RPMI7951 (cell line): ENCODE results near the gene BNIP3. TPM values are rescaled to one million over a fixed set of nuclear protein-coding genes. Genes with fewer than 3 reads are reported as not detected.
"Not testable (repeated sequence)": the region's sequence is repeated elsewhere in the genome, so short reads cannot be mapped to it uniquely, and the experiment has no call there.

Source experiments
- DNase-seq: peaks from one replicate; pipeline ENCODE4 v3.0.0-alpha.2; 2012; ENCODE audit warnings: low read depth
- total RNA-seq: library from RNA; depleted of rRNA; stranded (reverse); fragments of >200 nt; shearing (Covaris generic); gene quantifications from 2 replicates; pipeline ENCODE4 v1.2.3, GENCODE V29; 2014

Gene BNIP3
- total RNA-seq, 1 experiment from 2014 or later: 314 TPM

GRCh38 chr10:131954356-131954965 lies 27.3 kb downstream of the BNIP3 start:
- no peak for DNase-seq

DNA sequence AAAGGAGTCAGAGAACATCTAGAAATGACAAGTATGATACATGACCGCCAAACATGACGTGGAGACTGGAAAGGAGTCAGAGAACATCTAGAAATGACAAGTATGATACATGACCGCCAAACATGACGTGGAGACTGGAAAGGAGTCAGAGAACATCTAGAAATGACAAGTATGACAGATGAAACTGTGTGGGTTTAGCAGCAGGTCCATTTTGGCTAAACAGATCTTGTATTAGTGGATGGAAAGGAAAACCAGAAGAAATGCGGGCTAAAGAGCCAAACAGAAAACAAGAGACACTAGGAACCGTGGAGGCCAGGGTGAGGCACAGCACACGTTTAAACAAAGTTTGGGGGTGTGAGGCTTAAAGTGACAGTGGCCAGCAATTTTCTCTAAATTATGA lies 31.8 kb downstream of the BNIP3 start:
- DNase-seq: not testable (repeated sequence)

DNA sequence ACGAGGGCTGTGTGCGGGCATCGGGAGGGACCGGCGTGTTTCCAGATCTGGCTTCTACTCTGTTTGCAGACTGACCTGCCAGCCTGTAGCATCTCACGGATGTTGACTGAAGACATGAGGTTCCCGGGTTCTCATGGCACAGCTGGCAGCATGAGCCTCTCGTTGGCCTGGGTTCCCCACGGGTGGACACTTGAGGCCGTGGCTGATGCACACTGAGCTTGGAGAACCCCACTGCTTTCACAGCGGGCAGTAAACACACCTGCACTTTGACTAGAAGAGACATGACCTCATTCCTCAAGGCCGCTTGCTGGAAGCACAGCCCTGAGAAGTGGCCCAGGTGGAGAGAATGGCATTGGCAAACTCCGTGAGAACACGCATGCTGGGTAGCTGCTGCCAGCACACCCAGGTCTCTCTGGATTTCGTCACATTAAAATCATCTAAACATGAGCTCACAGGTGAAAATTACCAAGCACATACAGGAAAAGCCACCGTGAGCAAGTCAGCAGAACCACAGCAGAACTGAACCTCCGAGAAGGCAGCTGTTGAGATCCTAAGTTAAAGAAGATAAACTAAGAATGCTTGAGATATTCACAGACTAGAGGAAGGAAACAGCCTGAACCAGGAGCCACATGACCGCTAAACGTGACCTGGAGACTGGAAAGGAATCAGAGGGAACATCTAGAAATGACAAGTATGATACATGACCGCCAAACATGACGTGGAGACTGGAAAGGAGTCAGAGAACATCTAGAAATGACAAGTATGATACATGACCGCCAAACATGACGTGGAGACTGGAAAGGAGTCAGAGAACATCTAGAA lies 32.5 kb downstream of the BNIP3 start:
- no peak for DNase-seq

GRCh38 chr10:131948501-131948900 lies 33.2 kb downstream of the BNIP3 start:
- no peak for DNase-seq

GRCh38 chr10:131947631-131948347 lies 33.9 kb downstream of the BNIP3 start:
- DNase-seq: peak; percentile 80

DNA sequence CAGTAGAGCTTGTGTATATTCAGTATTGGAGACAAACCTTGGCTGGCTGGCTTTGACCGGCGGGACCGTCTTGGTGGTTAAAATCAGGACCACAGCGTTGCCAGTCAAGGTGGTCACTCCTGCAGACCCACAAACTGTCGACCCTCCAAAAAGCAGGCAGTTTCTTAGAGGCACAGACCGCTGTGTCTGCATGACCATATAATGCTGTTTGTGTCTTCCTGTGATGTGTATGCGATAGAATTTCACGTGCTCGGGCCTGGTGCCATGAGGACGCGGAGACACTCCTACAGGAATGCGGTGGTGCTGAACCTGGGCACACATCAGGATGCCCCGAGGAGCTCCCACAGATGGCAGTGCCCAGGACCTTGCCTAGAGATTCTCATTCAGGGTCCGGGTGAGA lies 34.8 kb downstream of the BNIP3 start:
- no peak for DNase-seq

DNA sequence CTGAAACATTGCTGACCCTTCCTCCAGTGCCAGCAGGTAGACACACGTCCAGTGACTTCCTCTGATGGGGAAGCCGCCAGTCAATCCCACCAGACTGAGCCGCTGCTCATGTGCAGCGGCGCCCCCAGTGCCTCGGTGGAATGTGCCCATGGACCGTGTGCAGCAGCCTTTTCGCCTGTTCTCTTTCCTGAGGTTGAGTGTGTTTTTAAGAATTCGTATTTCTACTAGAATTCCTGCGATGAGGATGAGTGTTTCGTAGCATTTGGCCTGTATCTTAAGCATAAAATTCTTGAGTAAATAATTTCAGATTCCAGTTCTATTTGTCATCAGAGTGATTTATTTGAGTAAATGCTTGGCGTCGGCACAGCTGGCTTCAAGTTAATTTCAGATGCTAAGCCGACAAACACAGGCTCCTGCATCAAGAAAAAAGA lies 35.4 kb downstream of the BNIP3 start:
- peak; percentile 64 for DNase-seq

DNA sequence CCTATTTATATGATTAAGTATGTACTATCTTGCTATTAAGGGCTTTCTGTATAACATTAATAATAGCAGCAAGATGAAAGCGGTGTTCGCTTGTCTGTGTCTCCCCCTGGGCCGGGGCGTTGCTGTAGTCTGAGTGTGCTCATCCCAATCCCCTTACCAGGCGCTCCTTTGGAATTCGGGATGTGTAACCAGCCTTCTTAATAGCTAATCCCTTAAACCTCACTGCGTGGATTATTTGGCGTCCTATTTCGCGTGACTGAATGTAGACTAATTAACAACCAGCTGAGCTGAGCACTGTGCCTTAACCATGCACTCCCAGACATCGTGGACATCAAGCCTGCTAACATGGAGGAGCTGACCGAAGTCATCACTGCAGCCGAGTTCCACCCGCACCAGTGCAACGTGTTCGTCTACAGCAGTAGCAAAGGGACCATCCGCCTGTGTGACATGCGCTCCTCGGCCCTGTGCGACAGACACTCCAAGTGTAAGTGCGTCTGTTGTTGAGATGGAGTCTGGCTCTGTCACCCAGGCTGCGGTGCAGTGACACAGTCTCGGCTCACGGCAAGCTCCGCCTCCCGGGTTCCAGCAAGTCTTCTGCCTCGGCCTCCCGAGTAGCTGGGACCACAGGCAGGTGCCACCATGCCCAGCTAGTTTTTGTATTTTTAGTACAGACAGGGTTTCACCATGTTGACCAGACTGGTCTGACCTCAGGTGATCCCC lies 36.6 kb downstream of the BNIP3 start:
- DNase-seq: no peak

DNA sequence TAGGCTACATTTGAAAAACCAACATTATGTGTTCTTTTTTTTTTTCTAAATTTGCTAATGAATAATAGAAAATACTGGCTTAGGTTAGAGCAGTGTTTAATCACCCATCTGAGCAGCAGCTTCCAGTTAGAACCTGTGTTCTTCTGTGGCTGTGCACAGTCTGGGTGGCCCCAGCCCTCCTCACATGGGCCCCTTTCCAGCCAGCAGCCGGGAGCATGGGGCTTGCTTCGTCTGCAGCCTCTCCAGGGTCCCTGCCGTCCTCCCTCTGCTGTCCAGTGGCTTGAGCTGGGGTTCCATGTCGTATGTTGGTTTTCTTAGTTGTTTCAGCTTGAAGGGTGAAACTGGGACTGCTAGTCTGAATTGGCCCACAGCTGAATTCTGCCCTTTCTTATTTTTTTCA lies 37.3 kb downstream of the BNIP3 start:
- DNase-seq: no peak

DNA sequence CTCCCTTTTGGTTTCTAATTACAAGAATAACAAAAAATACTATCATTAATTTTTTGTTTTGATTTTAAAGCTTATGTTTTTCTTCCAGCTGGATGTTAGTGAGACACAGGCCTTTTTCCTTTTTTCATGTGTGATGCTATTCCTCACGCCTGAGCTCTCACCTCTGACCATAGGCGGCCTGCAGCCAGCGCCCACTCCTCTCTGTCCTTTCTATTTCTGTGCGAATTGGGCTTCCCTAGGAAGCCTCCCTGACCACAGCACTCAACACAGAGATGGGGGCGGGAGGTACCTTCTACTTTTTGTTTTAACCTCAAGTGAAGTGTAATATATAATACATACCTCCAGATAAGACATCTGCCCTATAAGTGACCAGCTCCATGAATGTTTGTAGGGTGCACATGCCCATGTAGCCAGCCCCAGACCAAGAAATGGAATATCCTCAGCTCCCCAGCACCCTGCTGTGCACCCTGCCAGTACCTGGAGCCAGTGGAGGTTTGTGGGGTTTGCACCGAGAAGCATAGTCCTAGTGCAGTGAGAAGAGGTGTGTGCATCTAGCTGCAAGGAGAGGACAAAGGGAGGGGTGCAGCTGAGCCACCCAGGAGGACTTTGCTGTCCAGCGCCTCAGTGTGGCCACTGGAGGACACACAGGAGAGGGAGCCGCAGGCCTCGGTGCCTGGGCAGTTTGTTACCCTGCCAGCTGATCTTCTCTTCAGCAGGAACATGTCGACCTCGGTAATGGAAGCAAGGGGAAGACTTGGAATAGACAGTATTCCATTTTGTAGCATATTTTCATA lies 38.5 kb downstream of the BNIP3 start:
- DNase-seq: no peak

DNA sequence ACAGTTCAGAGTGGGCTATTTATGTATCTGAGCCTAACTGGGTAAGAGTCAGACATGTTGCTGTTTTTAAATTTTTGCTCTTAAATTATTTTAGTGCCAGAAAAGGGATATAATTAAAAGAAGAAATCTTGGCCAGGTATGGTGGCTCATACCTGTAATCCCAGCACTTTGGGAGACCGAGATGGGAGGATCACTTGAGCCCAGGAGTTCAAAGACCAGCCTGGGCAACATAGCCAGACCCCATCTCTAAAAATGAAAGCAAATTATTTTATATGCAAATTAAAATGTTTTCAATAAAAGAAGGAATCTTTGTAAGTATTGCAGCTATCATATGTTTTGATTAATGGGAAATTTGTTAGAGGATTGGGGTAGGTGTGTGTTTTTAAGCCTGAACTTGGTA lies 39.3 kb downstream of the BNIP3 start:
- DNase-seq: no peak

GRCh38 chr10:131938681-131939080 lies 43.0 kb downstream of the BNIP3 start:
- DNase-seq: no peak

GRCh38 chr10:131937836-131938235 lies 43.9 kb downstream of the BNIP3 start:
- no peak for DNase-seq

GRCh38 chr10:131936736-131937135 lies 45.0 kb downstream of the BNIP3 start:
- no peak for DNase-seq

- peak; percentile 3 for DNase-seq
These were observed 45.4 kb downstream of the BNIP3 start for GRCh38 chr10:131936294-131936693.

GRCh38 chr10:131935260-131935659 lies 46.5 kb downstream of the BNIP3 start:
- no peak for DNase-seq

DNA sequence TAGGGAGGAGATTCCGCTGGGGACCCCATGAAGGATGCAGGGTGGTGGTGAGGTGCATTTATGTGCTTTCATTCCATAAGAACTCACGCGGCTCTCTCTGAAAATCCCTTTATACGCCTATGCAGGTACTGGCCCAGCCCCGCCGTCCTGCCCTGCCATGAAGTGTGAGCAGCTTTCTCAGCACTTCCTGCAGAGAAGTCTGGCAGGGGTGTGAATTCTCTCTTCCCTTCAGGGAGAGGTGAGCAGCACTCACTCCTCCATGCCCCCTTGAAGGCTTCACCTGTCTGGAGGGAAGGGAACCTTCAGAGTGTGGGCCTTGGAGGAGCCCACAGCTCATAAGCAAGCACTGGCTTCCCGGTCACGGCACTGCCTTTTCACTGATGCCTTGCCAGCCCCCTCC lies 47.0 kb downstream of the BNIP3 start:
- DNase-seq: no peak

GRCh38 chr10:131933696-131934086 lies 48.0 kb downstream of the BNIP3 start:
- no peak for DNase-seq

GRCh38 chr10:131933016-131933695 lies 48.6 kb downstream of the BNIP3 start:
- no peak for DNase-seq

GRCh38 chr10:131931981-131932380 lies 49.7 kb downstream of the BNIP3 start:
- no peak for DNase-seq
